ENCODE data around the gene MSH4.
"Not testable (repeated sequence)": the region's sequence is repeated elsewhere in the genome, so short reads cannot be mapped to it uniquely, and the experiment has no call there.

Gene MSH4

DNA sequence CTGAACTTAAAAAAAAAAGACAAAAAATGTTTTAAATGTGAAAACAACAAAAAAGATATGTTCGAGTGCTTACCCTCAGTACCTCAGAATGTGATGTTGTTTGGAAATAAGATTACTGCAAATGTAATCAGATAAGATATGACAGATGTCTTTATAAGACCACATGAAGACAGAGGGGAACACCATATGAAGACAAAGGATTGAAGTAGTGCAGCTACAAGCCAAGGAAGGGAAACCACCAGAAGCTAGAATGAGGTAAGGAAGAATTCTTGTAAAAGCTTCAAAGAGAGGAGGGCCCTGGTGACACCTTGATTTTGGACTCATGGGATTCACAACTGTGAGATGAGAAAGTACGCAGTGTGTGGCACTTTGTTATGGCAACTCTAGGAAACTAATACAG is 120.2 kb downstream of the MSH4 start:
- no peaks in the 10 kb centered on the region for H3K36me3 ChIP-seq (ENCODE audit: control insufficient read depth in 1 of 2, insufficient read depth in 2 of 2, low read length in 2 of 2)
- no peak overlapping the region for H3K4me3 ChIP-seq (ENCODE audit: low read depth in 1 of 2, low read length in 2 of 2)
- H3K9ac ChIP-seq (ENCODE audit: low read depth in 1 of 2, low read length in 2 of 2): no peak overlapping the region
- no peaks in the 10 kb centered on the region for H3K9me3 ChIP-seq (ENCODE audit: control insufficient read depth in 1 of 2, low read length in 2 of 2)
- no peaks in the 10 kb centered on the region for H3K27me3 ChIP-seq (ENCODE audit: control insufficient read depth in 1 of 2, insufficient read depth in 2 of 2, low read length in 2 of 2)
- no peak overlapping the region for H3K27ac ChIP-seq (ENCODE audit: low read depth, low read length)
- no peaks in the 10 kb centered on the region for H3K4me1 ChIP-seq (ENCODE audit: control insufficient read depth in 1 of 2, insufficient read depth in 2 of 2, low read length in 2 of 2)

GRCh38 chr1:75922698-75923097 is 126.0 kb downstream of the MSH4 start:
- H3K4me1 ChIP-seq (ENCODE audit: control insufficient read depth in 1 of 2, insufficient read depth in 2 of 2, low read length in 2 of 2): no peaks in the 10 kb centered on the region
- no peak overlapping the region for H3K27ac ChIP-seq (ENCODE audit: low read depth, low read length)
- no peaks in the 10 kb centered on the region for H3K27me3 ChIP-seq (ENCODE audit: control insufficient read depth in 1 of 2, insufficient read depth in 2 of 2, low read length in 2 of 2)
- H3K4me3 ChIP-seq (ENCODE audit: low read depth in 1 of 2, low read length in 2 of 2): no peak overlapping the region
- no peak overlapping the region for H3K9ac ChIP-seq (ENCODE audit: low read depth in 1 of 2, low read length in 2 of 2)
- H3K9me3 ChIP-seq (ENCODE audit: control insufficient read depth in 1 of 2, low read length in 2 of 2): no peaks in the 10 kb centered on the region
- no peaks in the 10 kb centered on the region for H3K36me3 ChIP-seq (ENCODE audit: control insufficient read depth in 1 of 2, insufficient read depth in 2 of 2, low read length in 2 of 2)

- no peaks in the 10 kb centered on the region for H3K9me3 ChIP-seq (ENCODE audit: control insufficient read depth in 1 of 2, low read length in 2 of 2)
- H3K27ac ChIP-seq (ENCODE audit: low read depth, low read length): no peak within 1 kb of the TSS
- H3K36me3 ChIP-seq (ENCODE audit: control insufficient read depth in 1 of 2, insufficient read depth in 2 of 2, low read length in 2 of 2): no peaks in the 10 kb centered on the region
- no peaks in the 10 kb centered on the region for H3K4me1 ChIP-seq (ENCODE audit: control insufficient read depth in 1 of 2, insufficient read depth in 2 of 2, low read length in 2 of 2)
- no peak within 1 kb of the TSS for H3K9ac ChIP-seq (ENCODE audit: low read depth in 1 of 2, low read length in 2 of 2)
- no peak within 1 kb of the TSS for H3K4me3 ChIP-seq (ENCODE audit: low read depth in 1 of 2, low read length in 2 of 2)
- no peaks in the 10 kb centered on the region for H3K27me3 ChIP-seq (ENCODE audit: control insufficient read depth in 1 of 2, insufficient read depth in 2 of 2, low read length in 2 of 2)
These were observed 135.6 kb downstream of the MSH4 start, which contains the start of gene ASB17 for GRCh38 chr1:75932304-75932703. ASB17 (minus strand) TSS chr1:75932404; CDS start chr1:75932291, 113 bp downstream.

DNA sequence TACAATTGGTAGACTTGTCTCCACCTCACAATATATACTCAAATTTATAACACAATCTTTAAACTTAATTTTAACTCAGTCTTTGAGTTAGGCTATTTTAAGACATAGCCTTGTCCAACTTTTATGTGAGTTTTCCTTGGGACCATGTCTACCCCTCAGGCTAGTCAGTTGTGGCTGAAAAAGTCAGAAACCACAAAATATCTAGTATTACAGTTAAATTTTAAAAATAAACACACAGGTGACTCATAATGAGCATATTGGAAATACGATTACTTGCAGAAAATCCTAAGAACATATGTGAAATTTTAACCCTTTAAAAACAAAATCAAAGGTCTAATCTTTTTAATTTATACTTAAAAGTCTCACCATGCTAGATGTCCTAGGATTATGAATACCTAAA is 140.4 kb downstream of the MSH4 start:
- Histone ChIP-seq H3K27ac (ENCODE audit: low read depth, low read length) (no peak overlapping the region), H3K27me3 (ENCODE audit: control insufficient read depth in 1 of 2, insufficient read depth in 2 of 2, low read length in 2 of 2) (no peaks in the 10 kb centered on the region), H3K9ac (ENCODE audit: low read depth in 1 of 2, low read length in 2 of 2) (no peak overlapping the region), H3K4me3 (ENCODE audit: low read depth in 1 of 2, low read length in 2 of 2) (no peak overlapping the region), H3K4me1 (ENCODE audit: control insufficient read depth in 1 of 2, insufficient read depth in 2 of 2, low read length in 2 of 2) (no peaks in the 10 kb centered on the region), H3K36me3 (ENCODE audit: control insufficient read depth in 1 of 2, insufficient read depth in 2 of 2, low read length in 2 of 2) (no peaks in the 10 kb centered on the region), H3K9me3 (ENCODE audit: control insufficient read depth in 1 of 2, low read length in 2 of 2) (no peaks in the 10 kb centered on the region)

GRCh38 chr1:75943037-75943436 is 146.4 kb downstream of the MSH4 start:
- H3K27ac ChIP-seq (ENCODE audit: low read depth, low read length); H3K9ac ChIP-seq (ENCODE audit: low read depth in 1 of 2, low read length in 2 of 2); H3K4me3 ChIP-seq (ENCODE audit: low read depth in 1 of 2, low read length in 2 of 2); H3K4me1 ChIP-seq (ENCODE audit: control insufficient read depth in 1 of 2, insufficient read depth in 2 of 2, low read length in 2 of 2); H3K9me3 ChIP-seq (ENCODE audit: control insufficient read depth in 1 of 2, low read length in 2 of 2); H3K27me3 ChIP-seq (ENCODE audit: control insufficient read depth in 1 of 2, insufficient read depth in 2 of 2, low read length in 2 of 2); H3K36me3 ChIP-seq (ENCODE audit: control insufficient read depth in 1 of 2, insufficient read depth in 2 of 2, low read length in 2 of 2): not testable (repeated sequence)

- Histone ChIP-seq H3K36me3 (ENCODE audit: control insufficient read depth in 1 of 2, insufficient read depth in 2 of 2, low read length in 2 of 2) (no peaks in the 10 kb centered on the region), H3K9ac (ENCODE audit: low read depth in 1 of 2, low read length in 2 of 2) (no peak overlapping the region), H3K9me3 (ENCODE audit: control insufficient read depth in 1 of 2, low read length in 2 of 2) (no peaks in the 10 kb centered on the region), H3K4me3 (ENCODE audit: low read depth in 1 of 2, low read length in 2 of 2) (no peak overlapping the region), H3K4me1 (ENCODE audit: control insufficient read depth in 1 of 2, insufficient read depth in 2 of 2, low read length in 2 of 2) (no peaks in the 10 kb centered on the region), H3K27me3 (ENCODE audit: control insufficient read depth in 1 of 2, insufficient read depth in 2 of 2, low read length in 2 of 2) (no peaks in the 10 kb centered on the region), H3K27ac (ENCODE audit: low read depth, low read length) (no peak overlapping the region)
These were observed 153.5 kb downstream of the MSH4 start for GRCh38 chr1:75950176-75950575.

DNA sequence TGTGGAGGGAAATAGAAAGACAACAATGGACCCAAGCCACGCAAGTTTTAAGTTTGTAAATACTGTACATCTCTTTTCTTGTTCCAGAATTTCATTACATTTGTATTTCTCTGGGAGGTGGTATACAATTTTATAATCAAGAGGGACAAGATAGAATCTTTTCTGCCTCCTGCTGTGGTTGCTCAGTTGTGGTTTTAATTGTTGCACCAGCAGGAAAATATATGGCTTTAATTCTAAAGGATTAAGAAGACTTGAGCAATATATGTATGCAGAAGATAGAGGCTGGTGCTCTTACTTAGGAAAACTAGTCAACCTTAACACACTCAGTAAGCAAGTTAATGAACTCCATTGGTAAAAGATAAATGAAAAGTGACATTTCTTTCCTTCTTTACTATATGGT is 155.3 kb downstream of the MSH4 start:
- Histone ChIP-seq H3K4me3 (ENCODE audit: low read depth in 1 of 2, low read length in 2 of 2) (no peak overlapping the region), H3K27ac (ENCODE audit: low read depth, low read length) (no peak overlapping the region), H3K27me3 (ENCODE audit: control insufficient read depth in 1 of 2, insufficient read depth in 2 of 2, low read length in 2 of 2) (no peaks in the 10 kb centered on the region), H3K9ac (ENCODE audit: low read depth in 1 of 2, low read length in 2 of 2) (no peak overlapping the region), H3K4me1 (ENCODE audit: control insufficient read depth in 1 of 2, insufficient read depth in 2 of 2, low read length in 2 of 2) (no peaks in the 10 kb centered on the region), H3K36me3 (ENCODE audit: control insufficient read depth in 1 of 2, insufficient read depth in 2 of 2, low read length in 2 of 2) (no peaks in the 10 kb centered on the region), H3K9me3 (ENCODE audit: control insufficient read depth in 1 of 2, low read length in 2 of 2) (no peaks in the 10 kb centered on the region)

DNA sequence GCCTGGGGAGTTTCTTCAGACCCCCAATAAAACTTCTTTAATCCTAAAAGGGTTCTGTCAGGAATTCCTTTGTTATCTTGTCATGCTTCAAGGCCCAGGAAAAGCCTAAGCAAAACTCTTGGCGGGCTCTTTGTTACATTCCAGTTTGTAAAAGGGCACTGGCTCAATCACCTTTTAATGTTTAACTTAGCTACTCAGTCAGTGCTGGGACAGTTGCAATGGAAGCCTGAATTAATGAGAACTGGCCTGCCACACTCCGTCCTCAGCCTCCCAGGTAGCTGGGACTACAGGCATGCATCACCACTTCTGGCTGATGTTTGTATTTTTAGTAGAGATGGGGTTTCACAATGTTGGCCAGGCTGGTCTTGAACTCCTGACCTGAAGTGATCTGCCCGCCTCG is 156.8 kb downstream of the MSH4 start:
- no peak overlapping the region for H3K27ac ChIP-seq (ENCODE audit: low read depth, low read length)
- no peaks in the 10 kb centered on the region for H3K9me3 ChIP-seq (ENCODE audit: control insufficient read depth in 1 of 2, low read length in 2 of 2)
- no peak overlapping the region for H3K9ac ChIP-seq (ENCODE audit: low read depth in 1 of 2, low read length in 2 of 2)
- H3K4me1 ChIP-seq (ENCODE audit: control insufficient read depth in 1 of 2, insufficient read depth in 2 of 2, low read length in 2 of 2): no peaks in the 10 kb centered on the region
- H3K36me3 ChIP-seq (ENCODE audit: control insufficient read depth in 1 of 2, insufficient read depth in 2 of 2, low read length in 2 of 2): no peaks in the 10 kb centered on the region
- no peak overlapping the region for H3K4me3 ChIP-seq (ENCODE audit: low read depth in 1 of 2, low read length in 2 of 2)
- H3K27me3 ChIP-seq (ENCODE audit: control insufficient read depth in 1 of 2, insufficient read depth in 2 of 2, low read length in 2 of 2): no peaks in the 10 kb centered on the region

DNA sequence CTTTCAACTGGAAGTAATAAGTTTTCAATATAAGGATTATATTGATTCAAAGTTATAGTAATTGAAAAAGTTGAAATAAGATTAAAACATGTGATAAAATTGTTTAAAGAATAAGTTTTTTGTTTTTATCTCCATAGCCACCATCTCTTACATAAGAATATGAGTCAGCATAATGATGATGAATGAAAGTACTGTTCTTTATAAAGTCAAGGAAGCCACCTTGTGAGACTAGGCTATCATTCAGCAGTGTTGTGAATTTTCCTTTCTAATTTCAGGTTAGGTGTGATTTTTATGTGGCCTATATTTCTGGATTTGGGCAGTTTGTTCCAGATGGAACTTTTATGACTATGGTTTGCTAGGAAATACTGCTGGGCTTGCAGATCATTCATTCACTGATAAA is 157.9 kb downstream of the MSH4 start:
- Histone ChIP-seq H3K36me3 (ENCODE audit: control insufficient read depth in 1 of 2, insufficient read depth in 2 of 2, low read length in 2 of 2) (no peaks in the 10 kb centered on the region), H3K9me3 (ENCODE audit: control insufficient read depth in 1 of 2, low read length in 2 of 2) (no peaks in the 10 kb centered on the region), H3K4me1 (ENCODE audit: control insufficient read depth in 1 of 2, insufficient read depth in 2 of 2, low read length in 2 of 2) (no peaks in the 10 kb centered on the region), H3K4me3 (ENCODE audit: low read depth in 1 of 2, low read length in 2 of 2) (no peak overlapping the region), H3K27ac (ENCODE audit: low read depth, low read length) (no peak overlapping the region), H3K27me3 (ENCODE audit: control insufficient read depth in 1 of 2, insufficient read depth in 2 of 2, low read length in 2 of 2) (no peaks in the 10 kb centered on the region), H3K9ac (ENCODE audit: low read depth in 1 of 2, low read length in 2 of 2) (no peak overlapping the region)
